ENCODE results near the gene ADO. TPM values are rescaled to one million over a fixed set of nuclear protein-coding genes. Genes with fewer than 3 reads are reported as not detected.
"Not testable (repeated sequence)": the region's sequence is repeated elsewhere in the genome, so short reads cannot be mapped to it uniquely, and the experiment has no call there.

Gene ADO
- total RNA-seq, result 42.4 TPM

- FAIRE-seq (no peak), DNase-seq (ENCODE audit: low spot score in 2 of 2) (peak; percentile 85 to 93)
Measured at GRCh38 chr10:62804356-62805230, at the start of gene ADO. Gene ADO (plus strand): TSS chr10:62804720. CDS start chr10:62805060, 340 bp downstream.

GRCh38 chr10:62754963-62755362, 49.6 kb upstream of the ADO start:
- no peak for FAIRE-seq
- no peak for DNase-seq (ENCODE audit: low spot score in 2 of 2)

GRCh38 chr10:62755662-62756653, 48.6 kb upstream of the ADO start:
- no peak for FAIRE-seq
- DNase-seq (ENCODE audit: low spot score in 2 of 2), result no peak

GRCh38 chr10:62759599-62760175, 44.8 kb upstream of the ADO start:
- DNase-seq (ENCODE audit: low spot score in 2 of 2), result no peak
- FAIRE-seq, result no peak

- FAIRE-seq, result no peak
- DNase-seq (ENCODE audit: low spot score in 2 of 2), result peak in 1 of 2 donors; percentile 10
Measured at GRCh38 chr10:62760401-62760800, 44.1 kb upstream of the ADO start.

GRCh38 chr10:62761115-62761514, 43.4 kb upstream of the ADO start:
- no peak for FAIRE-seq
- DNase-seq (ENCODE audit: low spot score in 2 of 2), result no peak

GRCh38 chr10:62763155-62763554, 41.4 kb upstream of the ADO start:
- DNase-seq (ENCODE audit: low spot score in 2 of 2) (no peak), FAIRE-seq (no peak)

- DNase-seq (ENCODE audit: low spot score in 2 of 2), result no peak
- FAIRE-seq, result no peak
Measured at GRCh38 chr10:62764011-62764410, 40.5 kb upstream of the ADO start.

- FAIRE-seq, result no peak
- no peak for DNase-seq (ENCODE audit: low spot score in 2 of 2)
Measured at GRCh38 chr10:62765726-62766125, 38.8 kb upstream of the ADO start.

- FAIRE-seq, result no peak
- DNase-seq (ENCODE audit: low spot score in 2 of 2), result no peak
Measured at GRCh38 chr10:62766386-62766785, 38.1 kb upstream of the ADO start.

- no peak for FAIRE-seq
- DNase-seq (ENCODE audit: low spot score in 2 of 2), result no peak
Measured at GRCh38 chr10:62769574-62770242, 34.8 kb upstream of the ADO start.

- DNase-seq (ENCODE audit: low spot score in 2 of 2) (no peak), FAIRE-seq (no peak)
Measured at GRCh38 chr10:62772186-62772974, 32.1 kb upstream of the ADO start.

- FAIRE-seq (no peak), DNase-seq (ENCODE audit: low spot score in 2 of 2) (no peak)
Measured at GRCh38 chr10:62778125-62778524, 26.4 kb upstream of the ADO start.

- no peak for FAIRE-seq
Measured at GRCh38 chr10:62779487-62780248, 24.9 kb upstream of the ADO start.

GRCh38 chr10:62784537-62784936, 20.0 kb upstream of the ADO start:
- not testable (repeated sequence) for FAIRE-seq; DNase-seq (ENCODE audit: low spot score in 2 of 2)

More at GRCh38 chr10:62779487-62780248, 24.9 kb upstream of the ADO start:
- no peak for DNase-seq (ENCODE audit: low spot score in 2 of 2)

- not testable (repeated sequence) for FAIRE-seq; DNase-seq (ENCODE audit: low spot score in 2 of 2)
Measured at GRCh38 chr10:62788285-62788684, 16.2 kb upstream of the ADO start.

- FAIRE-seq, result no peak
- no peak for DNase-seq (ENCODE audit: low spot score in 2 of 2)
Measured at GRCh38 chr10:62788861-62789467, 15.6 kb upstream of the ADO start.

- FAIRE-seq, result no peak
- no peak for DNase-seq (ENCODE audit: low spot score in 2 of 2)
Measured at GRCh38 chr10:62790019-62790555, 14.4 kb upstream of the ADO start.
